HG03139 (cell line): ENCODE data around the gene SPCS3.
"Not testable (repeated sequence)": the region's sequence is repeated elsewhere in the genome, so short reads cannot be mapped to it uniquely, and the experiment has no call there.

Experiments
- ATAC-seq: cut with Tn5 transposase; IDR thresholded peaks from one replicate; pipeline ENCODE4 v1.9.1; 2021; ENCODE audit not compliant: unreplicated experiment

The SPCS3 gene

GRCh38 chr4:176319704-176320339, at the start of gene SPCS3:
Gene SPCS3, plus strand, starts transcription at chr4:176319966. Its CDS starts 111 bp downstream, at chr4:176320077.
- peak; percentile 94 for ATAC-seq

GRCh38 chr4:176270669-176271068, 49.1 kb upstream of the SPCS3 start:
- no peak for ATAC-seq

GRCh38 chr4:176271749-176272148, 48.0 kb upstream of the SPCS3 start:
- ATAC-seq: no peak

- ATAC-seq: no peak
Measured at GRCh38 chr4:176272799-176273198, 47.0 kb upstream of the SPCS3 start.

- no peak for ATAC-seq
Measured at GRCh38 chr4:176273736-176274135, 46.0 kb upstream of the SPCS3 start.

GRCh38 chr4:176274441-176274840, 45.3 kb upstream of the SPCS3 start:
- no peak for ATAC-seq

GRCh38 chr4:176276710-176277109, 43.1 kb upstream of the SPCS3 start:
- no peak for ATAC-seq

- ATAC-seq: peak; percentile 70
Measured at GRCh38 chr4:176277162-176277904, 42.4 kb upstream of the SPCS3 start.

GRCh38 chr4:176279560-176279959, 40.2 kb upstream of the SPCS3 start:
- ATAC-seq: not testable (repeated sequence)

- no peak for ATAC-seq
Measured at GRCh38 chr4:176286728-176287127, 33.0 kb upstream of the SPCS3 start.

- ATAC-seq: no peak
Measured at GRCh38 chr4:176287546-176287945, 32.2 kb upstream of the SPCS3 start.

GRCh38 chr4:176288020-176288419, 31.7 kb upstream of the SPCS3 start:
- no peak for ATAC-seq

- no peak for ATAC-seq
Measured at GRCh38 chr4:176289561-176289960, 30.2 kb upstream of the SPCS3 start.

- ATAC-seq: no peak
Measured at GRCh38 chr4:176290520-176290919, 29.2 kb upstream of the SPCS3 start.

GRCh38 chr4:176291748-176292147, 28.0 kb upstream of the SPCS3 start:
- no peak for ATAC-seq

- ATAC-seq: no peak
Measured at GRCh38 chr4:176292920-176293319, 26.8 kb upstream of the SPCS3 start.

- no peak for ATAC-seq
Measured at GRCh38 chr4:176293660-176294059, 26.1 kb upstream of the SPCS3 start.

- not testable (repeated sequence) for ATAC-seq
Measured at GRCh38 chr4:176295907-176296306, 23.9 kb upstream of the SPCS3 start.

GRCh38 chr4:176298664-176299063, 21.1 kb upstream of the SPCS3 start:
- ATAC-seq: no peak

- ATAC-seq: no peak
Measured at GRCh38 chr4:176300036-176300435, 19.7 kb upstream of the SPCS3 start.

GRCh38 chr4:176300565-176300964, 19.2 kb upstream of the SPCS3 start:
- no peak for ATAC-seq
